Breast epithelium (tissue), 3 donors: Measurements from ENCODE around the gene SAT1.

Experiments
- POLR2A ChIP-seq: fragments of 450-650 bp; IDR thresholded peaks from one replicate; pipeline ENCODE4 v1.6.1; 2016; ENCODE audit warnings: antibody characterized with exemption, mild to moderate bottlenecking, moderate library complexity
- POLR2AphosphoS5 ChIP-seq, 3 donors: sonication (generic); formaldehyde crosslinking; IDR thresholded peaks; one replicate each; pipeline ENCODE4 v1.6.1; 2017; ENCODE audit warnings: antibody characterized with exemption in 3 of 3
- TF ChIP-seq, protein P1 (sequence below), 3 donors: fragments of 450-650 bp; IDR thresholded peaks; one replicate each; pipeline ENCODE4 v1.5.1; 2016 to 2017; ENCODE audit warnings: antibody characterized with exemption in 3 of 3, mild to moderate bottlenecking in 3 of 3, moderate library complexity in 3 of 3

DNA sequence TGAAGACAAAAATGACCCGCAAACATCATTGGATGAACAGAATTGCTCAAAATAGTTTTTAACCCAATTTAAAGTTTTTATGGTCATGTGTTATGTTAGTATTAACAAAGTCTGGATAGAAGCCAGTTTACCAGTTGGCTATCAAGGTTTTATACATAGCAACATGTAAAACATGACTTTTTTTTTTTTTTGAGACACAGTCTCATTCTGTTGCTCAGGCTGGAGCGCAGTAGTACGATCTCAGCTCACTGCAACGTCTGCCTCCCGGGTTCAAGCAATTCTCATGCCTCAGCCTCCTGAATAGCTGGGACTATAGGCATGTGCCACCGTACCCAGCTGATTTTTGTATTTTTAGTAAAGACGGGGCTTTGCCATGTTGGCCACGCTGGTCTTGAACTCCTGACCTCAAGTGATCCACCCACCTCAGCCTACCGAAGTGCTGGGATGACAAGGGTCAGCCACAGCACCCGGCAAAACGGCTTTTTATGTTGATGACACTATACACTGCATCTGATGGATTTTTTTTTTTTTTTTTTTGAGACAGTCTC, 3.4 kb downstream of the SAT1 start:
- TF ChIP-seq POLR2A (no peak), POLR2AphosphoS5 (IDR thresholded peaks at IDR 0.05) (peak in 2 of 3 donors; percentile 30 to 42)
- TF ChIP-seq, protein P1, sequence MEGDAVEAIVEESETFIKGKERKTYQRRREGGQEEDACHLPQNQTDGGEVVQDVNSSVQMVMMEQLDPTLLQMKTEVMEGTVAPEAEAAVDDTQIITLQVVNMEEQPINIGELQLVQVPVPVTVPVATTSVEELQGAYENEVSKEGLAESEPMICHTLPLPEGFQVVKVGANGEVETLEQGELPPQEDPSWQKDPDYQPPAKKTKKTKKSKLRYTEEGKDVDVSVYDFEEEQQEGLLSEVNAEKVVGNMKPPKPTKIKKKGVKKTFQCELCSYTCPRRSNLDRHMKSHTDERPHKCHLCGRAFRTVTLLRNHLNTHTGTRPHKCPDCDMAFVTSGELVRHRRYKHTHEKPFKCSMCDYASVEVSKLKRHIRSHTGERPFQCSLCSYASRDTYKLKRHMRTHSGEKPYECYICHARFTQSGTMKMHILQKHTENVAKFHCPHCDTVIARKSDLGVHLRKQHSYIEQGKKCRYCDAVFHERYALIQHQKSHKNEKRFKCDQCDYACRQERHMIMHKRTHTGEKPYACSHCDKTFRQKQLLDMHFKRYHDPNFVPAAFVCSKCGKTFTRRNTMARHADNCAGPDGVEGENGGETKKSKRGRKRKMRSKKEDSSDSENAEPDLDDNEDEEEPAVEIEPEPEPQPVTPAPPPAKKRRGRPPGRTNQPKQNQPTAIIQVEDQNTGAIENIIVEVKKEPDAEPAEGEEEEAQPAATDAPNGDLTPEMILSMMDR (IDR thresholded peaks at IDR 0.05): no peak
